Measurements from ENCODE around the gene CARS1.

DNA sequence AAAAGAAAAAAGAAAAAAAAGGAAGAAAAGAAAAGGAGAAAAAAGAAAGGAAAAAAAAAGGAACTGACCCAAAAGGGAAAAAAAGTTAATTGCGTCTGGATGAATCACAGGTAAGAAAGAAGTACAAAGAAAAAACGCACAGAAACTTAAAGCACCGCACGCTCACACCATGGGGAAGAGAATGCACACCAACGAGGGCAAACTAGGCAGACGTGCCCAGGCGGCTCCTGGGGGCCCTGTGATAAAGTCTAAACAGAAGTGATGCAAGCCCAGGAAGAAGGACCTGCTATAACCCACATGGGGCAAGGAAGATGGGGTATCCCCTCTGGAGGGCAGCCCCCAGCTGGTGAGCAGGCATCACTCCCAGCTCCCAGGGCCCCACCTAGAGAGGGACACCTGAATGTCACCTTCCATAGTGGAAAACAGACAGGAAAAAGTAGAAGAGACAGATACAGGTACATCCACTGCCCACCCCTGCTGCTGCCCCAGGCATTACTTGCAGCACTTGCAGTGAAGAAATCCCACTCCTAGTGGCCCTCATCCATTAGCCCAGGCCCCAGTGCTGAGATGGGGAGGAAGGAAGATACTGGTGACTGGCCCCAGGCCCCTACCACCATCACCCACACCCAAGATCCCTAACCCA is 94.0 kb downstream of the CARS1 start:
- TF ChIP-seq CTCF (IDR thresholded peaks at IDR 0.05) (no peak), POLR2AphosphoS5 (IDR thresholded peaks at IDR 0.05; ENCODE audit: low read depth, low read length) (no peak)
